ENCODE data around the gene HAUS7.

HAUS7 gene

DNA sequence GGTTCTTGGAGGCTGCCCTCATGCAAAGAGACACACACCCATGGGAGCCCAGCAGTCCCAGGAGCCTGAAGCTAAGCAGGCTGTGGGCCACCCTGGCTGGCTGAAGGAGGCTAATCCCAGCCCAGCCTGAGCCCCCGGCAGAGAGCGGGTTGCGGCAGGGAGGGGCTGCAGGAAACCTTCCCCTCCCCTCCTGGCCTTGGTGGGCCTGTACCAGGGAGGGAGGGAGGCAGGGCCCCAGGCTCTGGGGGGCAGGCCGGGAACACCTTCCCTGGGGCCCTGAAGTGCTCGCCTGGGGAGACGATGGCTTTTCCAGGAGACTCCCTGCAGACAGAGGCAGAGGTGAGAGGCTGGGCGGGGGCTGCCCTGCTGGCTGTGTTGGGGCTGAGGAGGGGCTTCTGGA, 28.1 kb upstream of the HAUS7 start:
- DNase-seq = no peak

DNA sequence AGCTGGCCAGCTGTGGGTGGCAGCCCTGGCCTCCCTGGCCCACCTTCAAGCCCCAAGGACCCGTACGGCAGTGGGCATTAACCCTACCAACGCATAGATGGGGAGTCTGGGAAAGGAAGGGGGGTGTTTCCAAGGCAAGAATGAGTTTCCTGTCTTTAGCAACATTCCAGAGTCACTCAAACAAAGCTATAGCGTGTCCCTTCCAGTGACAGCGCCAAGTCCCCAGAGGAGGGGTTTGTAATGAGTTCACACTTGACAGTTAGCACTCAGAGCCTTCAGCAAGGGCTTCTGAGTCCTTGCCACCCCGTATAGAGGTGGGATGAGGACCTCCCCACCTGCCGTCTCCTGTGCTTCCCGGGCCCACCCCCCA, 26.2 kb upstream of the HAUS7 start:
- DNase-seq = no peak

DNA sequence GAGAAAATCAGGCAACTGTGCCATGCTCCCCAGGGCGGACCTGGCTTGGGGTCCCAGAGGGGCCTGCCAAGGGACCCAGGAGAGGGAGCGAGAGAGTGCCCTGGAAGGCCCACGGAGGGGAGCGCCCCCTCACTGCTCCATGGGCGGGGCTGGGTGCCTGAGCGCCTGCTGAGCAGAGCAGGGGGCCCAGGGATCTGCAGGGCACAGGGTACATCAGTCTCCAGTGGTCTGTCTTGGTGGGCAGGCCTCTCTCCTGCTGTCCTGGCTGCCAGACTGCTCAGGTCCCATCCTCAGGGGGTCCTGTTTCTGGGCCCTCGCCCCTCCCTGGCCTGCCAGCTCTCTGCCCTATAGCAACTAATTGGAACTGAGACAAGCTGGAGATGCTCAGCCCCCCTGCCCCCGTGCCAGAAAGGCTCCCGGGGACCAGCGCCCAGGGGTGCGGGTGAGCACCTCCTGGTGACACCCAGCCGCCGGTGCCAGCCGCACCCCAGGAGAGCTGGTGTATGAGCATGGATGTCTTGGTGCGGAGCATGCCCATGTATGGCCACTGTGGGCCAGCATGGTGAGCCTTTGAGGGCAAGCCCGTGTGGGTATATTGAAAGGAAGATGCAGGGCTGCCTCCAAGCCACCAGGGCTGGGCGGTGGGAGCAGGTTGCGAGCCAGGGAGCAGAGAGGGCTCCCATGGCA, 25.7 kb upstream of the HAUS7 start:
- no peak for DNase-seq

DNA sequence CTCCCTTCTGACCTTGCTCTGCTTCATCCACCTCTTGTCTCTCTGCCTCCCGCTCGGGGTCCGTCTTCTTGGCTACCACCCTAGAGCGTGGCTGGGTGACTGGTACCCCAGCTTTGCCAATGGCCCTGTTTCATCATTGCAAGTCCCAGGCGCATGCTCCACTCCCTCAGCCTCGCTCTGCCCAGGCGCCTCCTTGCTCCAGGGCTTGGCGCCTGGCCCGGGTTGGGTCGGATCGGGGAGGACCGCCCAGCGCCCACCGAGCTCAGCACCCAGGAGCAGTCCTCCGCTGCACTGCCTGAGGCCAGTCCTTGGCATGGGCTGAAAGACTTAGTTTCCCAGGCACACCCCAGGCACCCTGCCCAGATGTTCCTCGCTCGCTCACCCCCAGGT, 25.0 kb upstream of the HAUS7 start:
- no peak for DNase-seq

DNA sequence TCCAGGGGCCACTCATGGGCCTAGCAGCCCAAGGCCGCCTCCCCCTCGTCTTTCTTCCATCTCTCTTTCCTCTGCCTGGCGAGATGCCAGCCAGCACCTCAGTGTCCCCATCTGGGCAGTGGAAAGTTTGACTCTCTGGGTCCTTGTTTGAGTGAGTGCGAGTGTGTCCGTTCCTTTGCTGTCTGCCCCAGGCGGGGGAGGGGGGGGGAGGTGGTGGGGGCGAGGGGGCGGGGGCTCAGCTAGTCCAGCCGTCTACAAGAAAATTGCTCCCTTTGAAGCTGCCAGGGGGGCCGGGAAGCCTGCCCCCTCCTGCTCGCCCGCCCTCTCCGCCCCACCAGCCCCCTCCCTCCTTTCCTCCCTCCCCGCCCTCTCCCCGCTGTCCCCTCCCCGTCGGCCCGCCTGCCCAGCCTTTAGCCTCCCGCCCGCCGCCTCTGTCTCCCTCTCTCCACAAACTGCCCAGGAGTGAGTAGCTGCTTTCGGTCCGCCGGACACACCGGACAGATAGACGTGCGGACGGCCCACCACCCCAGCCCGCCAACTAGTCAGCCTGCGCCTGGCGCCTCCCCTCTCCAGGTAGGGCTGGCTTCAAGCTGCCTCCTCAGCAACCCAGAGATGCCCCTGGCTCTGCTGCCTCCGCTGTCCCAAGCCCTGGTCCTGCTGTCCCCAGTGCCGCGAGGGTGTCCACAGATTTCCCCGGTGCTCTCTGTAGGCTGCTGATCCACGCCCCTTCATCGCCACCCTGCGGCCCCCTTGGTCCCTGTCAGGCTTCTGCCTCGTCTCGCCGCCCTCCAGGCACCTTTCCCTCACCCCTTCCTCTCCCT, 24.4 kb upstream of the HAUS7 start, which contains the start of gene BGN:
Gene BGN (plus strand): TSS at position 440 of the 821 bp plus-strand sequence. CDS start 9,652 bp downstream, outside the sequence.
- DNase-seq = no peak

DNA sequence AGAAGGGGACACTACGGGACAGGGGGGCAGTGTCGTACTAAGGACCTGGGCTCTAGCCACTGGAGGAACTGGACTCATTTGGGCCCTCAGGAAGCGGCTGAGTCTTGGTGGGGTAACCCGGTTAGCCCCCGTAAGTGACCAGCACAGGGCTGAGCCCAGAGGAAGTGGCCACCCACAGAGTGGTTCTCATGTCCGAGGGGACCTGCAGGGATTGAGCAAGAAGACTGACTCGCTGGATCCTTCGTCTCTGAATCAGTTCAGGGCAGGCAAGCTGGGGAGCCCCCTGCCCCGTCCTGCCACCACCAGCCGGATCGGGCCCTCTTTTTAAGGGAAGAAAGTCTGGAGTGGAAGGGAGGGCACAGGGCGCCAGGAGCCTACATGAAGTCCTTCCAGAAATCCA, 23.7 kb upstream of the HAUS7 start:
- DNase-seq = no peak

DNA sequence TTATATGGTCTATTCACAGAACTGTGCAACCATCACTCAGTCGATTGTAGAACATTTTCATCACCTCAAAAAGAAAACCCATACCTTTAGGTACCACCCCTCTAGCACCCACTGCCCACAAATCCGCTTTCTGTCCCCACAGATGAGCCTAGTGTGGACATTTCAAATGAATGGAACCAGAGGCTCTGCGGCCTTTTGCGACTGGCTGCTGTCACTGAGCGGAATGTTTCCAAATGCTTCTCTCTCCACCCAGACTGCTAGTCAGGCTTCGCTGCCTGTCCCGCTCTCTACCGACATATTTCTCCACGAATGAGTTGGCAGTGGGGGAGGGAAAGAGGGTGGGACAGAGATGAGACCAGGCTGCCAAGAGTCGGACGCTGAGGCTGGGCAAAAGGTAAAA, 22.7 kb upstream of the HAUS7 start:
- no peak for DNase-seq

DNA sequence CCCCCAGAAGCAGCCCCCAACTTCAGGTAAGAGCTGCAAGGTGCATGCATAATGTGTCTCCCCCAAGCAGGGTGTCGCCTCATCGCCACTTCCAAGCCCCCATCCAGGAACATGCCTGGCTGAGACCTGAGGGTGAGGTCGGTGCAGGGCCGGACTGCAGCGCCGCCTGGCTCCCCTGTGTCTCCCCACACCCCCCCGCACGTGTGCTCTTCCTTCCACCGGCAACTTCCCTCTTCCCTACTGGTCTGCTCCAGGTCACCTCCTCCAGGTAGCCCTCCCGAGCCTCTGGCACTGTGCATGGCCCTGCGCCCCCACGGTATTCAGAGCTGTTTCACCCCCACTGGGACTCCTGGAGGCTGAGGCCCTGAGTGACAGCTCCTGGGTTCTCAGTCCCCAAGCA, 22.2 kb upstream of the HAUS7 start:
- DNase-seq = no peak

DNA sequence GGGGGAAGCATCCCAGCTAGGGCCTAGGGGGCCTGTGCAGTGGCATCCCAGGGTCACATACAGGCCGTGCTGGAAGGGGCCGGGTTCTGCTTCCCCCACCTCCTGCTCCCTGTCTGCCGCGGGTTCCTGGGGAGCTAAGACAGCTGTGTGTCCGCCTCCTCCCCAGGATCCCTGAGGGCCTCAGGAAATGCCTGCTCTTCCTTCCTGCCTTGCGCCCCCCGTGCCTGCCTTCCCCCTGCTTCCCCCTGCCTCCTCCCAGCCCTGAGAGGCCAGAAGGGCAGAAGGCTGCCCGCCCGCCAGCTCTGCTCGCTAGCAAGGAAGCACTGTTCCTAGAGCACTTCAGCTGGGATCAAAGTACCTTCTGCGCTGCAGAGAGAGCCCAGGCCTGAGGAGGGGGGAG, 21.5 kb upstream of the HAUS7 start:
- no peak for DNase-seq

DNA sequence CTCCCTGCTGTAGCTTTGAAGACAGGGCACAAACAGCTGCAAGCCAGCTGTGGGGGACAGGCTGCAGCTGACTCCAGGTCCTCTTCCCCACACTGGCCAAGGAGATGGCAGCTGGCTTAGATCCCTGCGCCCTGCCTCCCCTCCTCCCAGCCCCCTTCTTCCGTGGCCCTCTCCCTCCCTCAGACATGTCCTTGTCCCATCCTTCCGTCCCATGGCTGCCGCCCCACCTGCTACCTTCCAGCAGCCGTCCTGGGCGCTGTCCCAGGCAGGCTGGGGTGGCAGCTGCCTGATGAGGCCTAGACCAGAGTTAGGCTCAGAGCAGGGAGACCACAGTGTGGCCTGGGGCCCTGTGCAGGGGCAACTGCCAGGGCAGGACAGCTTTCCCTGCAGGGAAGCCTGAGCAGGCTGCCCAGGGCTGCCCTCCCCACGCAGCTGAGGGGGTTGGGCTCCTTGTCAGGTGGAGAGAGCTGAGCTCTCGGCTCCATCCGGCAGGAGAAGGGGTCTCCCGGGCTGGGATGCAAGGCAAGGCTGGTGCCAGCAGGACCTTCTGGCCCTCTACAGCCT, 21.1 kb upstream of the HAUS7 start:
- no peak for DNase-seq

DNA sequence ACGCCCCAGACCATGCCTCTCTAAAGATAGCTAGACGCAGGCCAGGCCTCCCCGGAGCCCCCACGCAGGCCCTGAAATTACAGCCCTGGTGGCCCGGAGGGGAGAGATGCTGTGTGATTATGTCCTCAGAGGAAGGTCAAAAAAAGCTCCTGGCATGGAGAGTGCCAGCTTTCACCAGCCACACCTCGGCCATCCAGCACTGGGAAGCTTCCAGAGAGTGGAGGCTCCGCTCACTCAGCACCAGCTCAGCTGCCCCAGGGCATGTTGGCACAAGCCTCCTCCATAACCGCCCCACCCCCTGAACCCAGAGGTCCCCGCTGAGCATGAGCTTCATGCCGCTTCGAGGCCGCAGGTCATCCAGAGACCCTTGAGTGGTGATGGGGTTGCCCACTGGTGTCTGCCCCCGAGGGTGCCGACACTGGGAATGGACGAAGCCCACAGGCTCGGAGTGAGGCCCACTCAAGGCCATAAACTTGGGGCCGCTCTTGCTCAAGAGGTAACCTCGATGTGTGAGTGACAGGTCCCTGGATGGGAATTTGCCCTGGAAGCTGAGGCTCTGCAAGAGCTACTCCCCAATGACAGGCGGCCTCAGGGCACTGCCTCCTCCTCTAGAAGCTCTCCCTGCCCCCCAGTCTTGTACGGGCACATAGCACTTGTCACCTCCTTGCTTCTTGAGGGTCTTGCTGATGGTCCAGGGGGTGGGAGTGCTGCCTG, 20.0 kb upstream of the HAUS7 start:
- no peak for DNase-seq

DNA sequence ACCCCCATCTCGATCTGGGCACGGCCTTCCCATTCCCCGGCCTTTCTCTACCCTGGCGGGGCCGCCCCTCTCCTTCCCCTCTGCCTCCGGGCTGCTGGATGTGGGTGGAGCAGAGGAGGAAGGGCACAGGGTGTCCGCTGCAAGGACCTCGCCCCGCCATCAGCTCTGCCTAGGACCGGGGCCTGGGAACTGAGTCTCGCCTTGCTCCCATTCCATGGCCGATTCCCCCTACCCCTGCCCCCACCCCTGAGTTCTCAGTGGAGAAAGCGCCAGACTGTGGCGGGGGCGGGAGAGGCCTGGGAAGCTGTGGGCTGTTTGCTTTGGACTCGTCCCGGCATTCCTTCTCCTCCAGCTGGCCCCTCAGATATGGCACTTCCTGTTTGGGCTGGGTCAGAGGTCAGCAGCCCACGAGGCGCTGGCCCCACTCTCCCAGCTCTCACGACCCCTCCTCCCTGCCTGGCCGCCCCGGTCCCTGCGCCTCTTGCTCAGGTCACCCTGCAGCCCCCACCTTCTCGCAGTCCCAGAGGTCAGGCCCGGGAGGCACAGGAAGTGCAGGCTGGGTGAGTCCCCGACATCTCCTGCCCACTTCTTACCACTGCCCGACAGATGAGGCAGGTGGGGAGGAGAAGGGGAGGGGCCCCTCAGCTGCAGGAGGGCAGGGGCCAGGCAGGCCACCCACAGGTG, 18.0 kb upstream of the HAUS7 start:
- no peak for DNase-seq

DNA sequence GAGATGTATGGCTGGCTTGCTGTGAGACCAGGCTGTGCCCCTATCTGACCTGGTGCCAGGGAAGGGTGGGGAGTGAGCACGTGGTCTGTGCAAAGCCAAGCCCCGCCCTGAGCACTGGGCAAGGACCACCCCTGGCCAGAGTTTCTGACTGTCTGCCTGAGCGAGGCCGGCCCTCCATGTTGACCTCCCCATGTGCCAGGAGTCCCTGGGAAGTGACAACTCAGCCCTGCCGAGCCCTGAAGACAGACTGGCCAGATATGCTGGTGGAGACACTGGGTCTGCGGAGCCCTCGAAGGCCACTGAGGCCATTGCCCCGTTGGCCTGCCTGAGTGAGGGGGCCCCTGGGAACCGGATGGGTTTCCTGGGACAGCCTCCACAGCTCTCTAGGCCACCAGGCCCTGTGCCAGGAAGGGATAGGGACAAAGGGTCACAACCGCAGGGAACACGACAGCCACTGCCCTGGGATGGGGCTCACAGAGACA, 17.3 kb upstream of the HAUS7 start:
- no peak for DNase-seq

DNA sequence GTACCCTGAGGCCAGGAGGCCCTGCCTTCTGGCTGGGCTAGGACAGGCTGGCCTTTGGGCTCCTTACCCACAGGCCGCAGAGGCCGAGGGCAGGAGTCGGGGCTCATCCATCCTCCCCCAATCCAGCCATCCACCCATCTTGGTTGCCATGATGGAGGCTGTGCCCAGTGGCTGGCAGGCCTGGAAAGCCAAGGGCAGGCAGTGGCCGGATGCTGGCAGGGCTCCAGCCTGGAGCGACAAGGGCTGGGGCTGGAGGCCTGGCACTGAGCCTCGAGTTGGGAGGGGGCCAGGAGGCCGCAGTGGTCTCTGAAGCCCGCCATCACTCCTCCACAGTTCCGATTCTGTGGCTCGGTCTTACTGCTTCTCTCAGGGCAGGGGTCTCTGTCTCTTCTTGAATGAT, 15.8 kb upstream of the HAUS7 start:
- no peak for DNase-seq

DNA sequence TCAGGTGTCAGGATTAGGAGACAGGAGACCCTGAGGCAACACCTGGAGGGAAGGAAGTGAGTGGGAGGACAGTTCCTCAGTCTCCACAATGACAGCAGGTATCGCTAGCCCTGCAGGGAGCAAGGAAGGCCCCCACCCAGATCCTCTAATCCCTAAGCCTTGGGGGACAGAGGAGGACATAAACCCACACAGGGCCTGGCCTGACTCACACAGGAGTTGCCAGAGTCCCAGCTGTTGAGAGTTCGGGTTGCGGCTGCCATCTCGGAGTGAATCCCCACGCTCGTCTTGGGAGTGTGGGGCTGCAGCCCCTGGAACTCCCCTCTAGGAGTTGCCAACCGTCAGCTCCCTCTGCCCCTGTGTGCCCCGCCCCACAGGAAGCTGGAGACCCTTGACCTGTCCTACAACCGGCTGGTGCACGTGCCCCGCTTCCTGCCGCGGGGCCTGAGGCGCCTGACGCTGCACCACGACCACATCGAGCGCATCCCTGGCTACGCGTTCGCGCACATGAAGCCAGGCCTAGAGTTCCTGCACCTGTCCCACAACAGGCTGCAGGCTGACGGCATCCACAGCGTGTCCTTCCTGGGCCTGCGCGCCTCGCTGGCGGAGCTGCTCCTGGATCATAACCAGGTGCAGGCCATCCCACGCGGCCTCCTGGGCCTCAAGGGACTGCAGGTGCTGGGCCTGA, 15.2 kb upstream of the HAUS7 start:
- no peak for DNase-seq

DNA sequence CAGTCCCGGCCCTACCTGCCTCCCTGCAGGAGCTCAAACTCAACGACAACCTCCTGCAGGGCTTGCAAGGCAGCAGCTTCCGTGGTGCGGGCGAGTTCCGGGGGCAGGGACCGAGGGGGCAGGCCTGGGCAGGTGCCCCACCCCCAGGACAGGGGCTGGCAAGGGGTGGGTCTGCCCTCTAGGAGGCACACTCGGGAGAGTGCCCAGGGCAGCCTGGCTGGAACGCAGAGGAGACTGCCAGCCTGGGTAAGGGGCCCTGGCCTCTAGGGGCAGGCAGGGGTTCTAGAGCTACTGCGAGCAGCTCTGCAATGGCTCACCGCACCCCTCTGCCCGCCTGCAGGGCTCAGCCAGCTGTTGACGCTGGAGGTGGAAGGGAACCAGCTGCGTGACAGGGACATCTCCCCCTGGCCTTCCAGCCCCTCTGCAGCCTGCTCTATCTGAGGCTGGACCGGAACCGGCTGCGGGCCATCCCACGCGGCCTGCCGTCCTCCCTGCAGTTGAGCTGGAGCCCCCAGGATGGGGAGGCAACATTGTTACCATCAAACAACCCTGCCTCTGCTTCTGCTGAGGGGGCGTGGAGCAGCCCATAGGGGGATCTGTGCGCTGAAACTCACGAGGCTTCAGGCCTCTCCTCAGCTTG, 12.1 kb upstream of the HAUS7 start:
- DNase-seq = no peak

DNA sequence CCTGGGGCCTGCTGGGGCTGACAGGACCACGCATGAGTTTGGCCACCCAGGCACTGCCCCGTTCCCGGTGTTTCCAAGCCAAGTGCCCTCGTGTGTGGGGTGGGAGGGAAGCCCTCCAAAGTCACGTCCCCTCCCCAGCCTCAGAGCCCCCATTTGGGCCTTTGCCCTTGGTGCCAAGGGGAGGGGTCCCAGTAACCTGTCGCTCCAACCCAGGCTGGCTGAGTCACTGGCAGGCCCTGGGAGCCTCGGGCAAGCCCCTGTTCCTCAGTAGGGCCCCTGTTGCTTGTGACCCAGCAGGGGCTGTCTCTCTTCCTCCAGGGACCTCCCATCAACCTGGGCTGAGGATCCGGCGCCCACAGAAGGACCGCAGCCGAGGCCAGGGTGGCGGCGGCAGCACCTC, 10.7 kb upstream of the HAUS7 start:
- DNase-seq = no peak

DNA sequence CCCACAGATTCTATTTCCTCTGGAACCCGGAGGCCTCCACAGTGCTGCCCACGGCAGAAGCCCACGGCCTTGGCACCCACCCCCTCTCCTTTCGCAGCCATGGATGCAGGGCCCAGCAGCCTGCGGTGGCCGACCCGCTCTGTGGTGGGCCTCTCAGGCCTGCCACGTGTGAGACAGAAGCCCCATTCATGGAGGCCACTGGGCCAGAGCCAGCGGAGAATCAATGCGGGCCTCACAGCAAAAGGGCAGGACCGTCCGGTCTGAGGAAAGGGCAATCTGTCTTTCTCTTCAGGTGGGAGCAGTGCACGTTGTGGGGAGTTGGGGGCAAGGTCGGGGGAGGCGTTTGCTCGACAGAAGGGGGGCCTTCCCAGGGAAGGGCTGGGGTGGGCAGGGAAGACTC, 8.4 kb upstream of the HAUS7 start:
- DNase-seq = no peak

DNA sequence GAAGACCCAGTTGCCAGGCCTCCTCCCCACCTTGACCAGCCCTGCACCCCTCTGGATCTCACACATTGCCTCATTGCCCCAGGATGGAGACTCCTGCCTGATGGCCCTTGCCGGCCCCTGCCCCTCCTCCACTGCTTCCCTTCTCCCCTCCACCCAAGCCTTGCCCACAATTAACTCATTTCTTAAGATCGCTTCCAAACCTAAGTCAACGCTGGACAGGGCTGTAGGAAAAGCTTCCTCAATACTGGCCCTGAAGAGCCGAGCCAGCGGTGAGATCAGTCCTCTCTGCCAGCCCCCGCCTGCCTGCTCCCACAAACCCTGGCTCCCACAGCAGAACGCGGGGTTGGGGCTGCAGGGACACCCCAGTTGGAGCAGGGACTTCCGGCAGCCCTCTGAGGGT, 7.5 kb upstream of the HAUS7 start:
- DNase-seq = no peak

DNA sequence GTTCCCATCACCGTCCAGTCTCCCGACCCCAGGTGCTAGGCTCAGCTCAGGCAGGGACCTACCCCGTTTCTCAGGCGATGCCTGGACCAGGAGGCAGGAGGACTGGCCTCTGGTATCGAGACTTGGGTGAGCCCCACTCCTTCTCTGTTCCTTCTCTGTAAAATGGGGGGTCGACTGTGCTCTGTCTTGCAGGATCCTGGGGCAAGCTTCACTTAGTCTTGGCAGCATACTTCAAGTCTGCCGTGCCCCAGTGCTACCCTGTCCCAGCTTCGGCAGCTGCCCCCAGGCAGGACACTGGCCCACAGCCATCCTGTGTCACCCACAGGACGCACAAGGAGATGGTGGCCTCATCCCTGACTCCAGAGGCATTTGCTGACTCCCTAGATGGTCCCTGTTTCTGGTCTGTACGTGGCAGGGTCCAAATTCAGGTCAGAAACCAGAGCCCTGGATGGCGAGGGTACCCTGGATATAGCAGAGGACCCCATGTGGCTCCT, 7.0 kb upstream of the HAUS7 start:
- no peak for DNase-seq

DNA sequence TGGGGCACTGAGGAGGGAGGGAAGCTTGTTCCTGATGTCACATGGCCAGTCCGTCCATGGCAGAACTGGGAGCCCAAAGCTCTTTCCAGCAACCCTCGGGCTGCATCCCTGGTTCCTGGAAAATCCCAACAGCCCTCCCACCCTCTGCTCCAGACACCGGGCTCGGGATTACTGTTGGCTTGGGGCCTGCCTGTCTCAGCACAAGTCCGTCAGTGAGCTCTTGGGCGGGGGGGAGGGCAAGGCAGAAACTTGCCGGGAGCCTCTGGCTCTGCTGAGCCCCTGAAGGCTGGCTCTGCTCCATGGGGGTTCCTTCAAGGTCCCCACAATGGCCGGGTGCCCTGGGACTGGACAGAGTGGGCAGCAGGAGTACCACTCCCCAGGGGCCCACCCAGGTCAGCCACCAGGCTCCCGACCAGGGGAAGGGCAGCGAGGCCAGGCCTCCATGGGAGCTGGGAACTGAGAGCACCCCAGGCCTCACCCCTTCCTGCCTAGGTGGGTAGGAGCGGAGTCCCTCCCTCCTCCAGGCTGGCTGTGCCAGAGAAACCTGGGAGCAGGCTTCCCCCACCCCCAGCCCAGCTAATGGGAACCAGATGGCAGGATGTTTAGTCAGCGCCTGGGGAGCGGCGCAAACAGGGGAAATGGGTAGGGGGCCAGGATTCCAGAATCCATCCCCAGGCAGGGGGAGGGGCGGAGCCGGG, 6.4 kb upstream of the HAUS7 start:
- DNase-seq = no peak

All from MV-4-11 (cell line).